Psoas muscle (tissue), 8 donors: ENCODE measurements around the gene FRY. TPM values are rescaled to one million over a fixed set of nuclear protein-coding genes. Genes with fewer than 3 reads are reported as not detected.
"Not testable (repeated sequence)": the region's sequence is repeated elsewhere in the genome, so short reads cannot be mapped to it uniquely, and the experiment has no call there.

Experiments
- ATAC-seq, 4 donors: fragments of 200-7000 bp; cut with Tn5 transposase; one replicate each; pipeline ENCODE4 v1.9.1; 2020; ENCODE audit warnings: moderate library complexity in 3 of 4, mild to moderate bottlenecking in 2 of 4
- DNase-seq, 2 donors: peaks; one replicate each; pipeline ENCODE4 v3.0.0-alpha.2; 2020
- H3K27ac ChIP-seq: fragments of 200-600 bp; one replicate; pipeline ENCODE4 v1.8.0; 2022
- H3K27me3 ChIP-seq, 3 donors: fragments of 200-600 bp in 1 of 3; one replicate each; pipeline versions ENCODE4 v1.6.1 to v1.8.0; 2013 to 2022; ENCODE audit warnings: low read length in 2 of 3, mild to moderate bottlenecking in 2 of 3, moderate library complexity in 1 of 3; ENCODE audit not compliant: insufficient read depth in 3 of 3
- H3K36me3 ChIP-seq, 2 donors: fragments of 200-600 bp in 1 of 2; one replicate each; pipeline versions ENCODE4 v1.6.1 to v1.8.0; 2013 to 2022; ENCODE audit warnings: low read depth in 1 of 2, mild to moderate bottlenecking in 1 of 2, moderate library complexity in 1 of 2; ENCODE audit not compliant: insufficient read depth in 1 of 2
- H3K4me1 ChIP-seq: fragments of 200-600 bp; one replicate; pipeline ENCODE4 v1.8.0; 2022
- H3K4me3 ChIP-seq: fragments of 200-600 bp; one replicate; pipeline ENCODE4 v1.8.0; 2022; ENCODE audit warnings: mild to moderate bottlenecking
- H3K9me3 ChIP-seq: fragments of 200-600 bp; one replicate; pipeline ENCODE4 v1.8.0; 2022
- CTCF ChIP-seq: fragments of 200-600 bp; IDR thresholded peaks from one replicate; pipeline ENCODE4 v1.8.0; 2022; ENCODE audit warnings: antibody characterized with exemption
- WGBS, 3 donors: extraction: QIAGEN DNeasy Blood & Tissue Kit; methylation state at CpG; one replicate each; pipeline versions ENCODE4 v1.1.6 to v1.1.7; 2013; 5-methylcytosine and 5-hydroxymethylcytosine counted together
- intact Hi-C, 2 donors: fragments of 100-400 bp; cut with DNase I; formaldehyde crosslinking; loops; one replicate each; pipeline versions ENCODE4 v1.11.0 to v1.14.2; 2022
- polyA plus RNA-seq, 3 donors: library from polyadenylated mRNA; stranded (reverse); fragments of 200-250 nt; gene quantifications; one replicate each; pipeline ENCODE4 v1.2.3, GENCODE V29; 2013
- total RNA-seq, 4 donors: library from RNA; stranded (reverse); fragmentation: NEBNext Ultra II Directional in 2 of 4; extraction: Animal tissue kit (Norgen Biotek cat#: 25700) in 2 of 4; gene quantifications; one replicate each; pipeline versions ENCODE4 v1.2.1 to v1.2.4, GENCODE V29; 2021 to 2023
- donor health status: healthy with polysubstance abuse.
- donor health status: DM: no; HTN: no; CAD: no; lungs with moderate emphysema.
- donor health status: Bipolar disorder and iron deficiency.
- donor health status: healthy.
- donor health status: DM: yes; HTN: yes; CAD: no.
- donor health status: DM: no; HTN: no; CAD: no.
- donor health status: DM: no; HTN: no; CAD: no.
- donor health status: DM: yes; HTN: yes; CAD: no.

The FRY gene
- total and polyA plus RNA-seq, 7 donors, result 7.1 to 56.9 (median 24.0) TPM

DNA sequence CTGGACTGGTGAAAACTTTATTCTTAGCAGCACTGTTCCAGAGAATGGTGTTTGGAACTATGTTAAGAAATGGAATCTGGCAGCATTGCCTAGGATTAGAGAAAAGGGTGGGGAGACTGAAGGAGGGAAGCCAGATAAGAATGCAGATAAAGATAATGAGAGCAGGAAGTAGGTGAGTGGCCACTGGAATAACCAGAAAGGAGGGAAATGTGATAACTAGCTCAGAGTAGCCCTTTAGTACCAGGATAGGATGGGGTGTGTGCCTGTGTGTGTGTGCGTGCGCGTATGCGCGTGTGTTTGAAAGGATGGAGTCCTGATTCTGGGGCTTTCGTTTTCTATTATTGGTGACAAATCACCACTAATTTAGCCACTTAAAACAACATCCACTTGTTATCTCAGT, 33.4 kb upstream of the FRY start:
- WGBS, 3 donors, result 81 to 95% (median 82%) methylated on average over 6 of the region's 6 CpGs
- no peaks in the 10 kb centered on the region for H3K27me3 ChIP-seq
- H3K9me3 ChIP-seq, result no peaks in the 10 kb centered on the region
- ATAC-seq (no peak), DNase-seq (no peak)
- H3K27ac ChIP-seq, result no peak overlapping the region
- TF ChIP-seq CTCF, result no peak
- H3K4me1 ChIP-seq, result no peaks in the 10 kb centered on the region
- intact Hi-C loops, result no loop called here
- no peaks in the 10 kb centered on the region for H3K36me3 ChIP-seq
- no peak overlapping the region for H3K4me3 ChIP-seq

DNA sequence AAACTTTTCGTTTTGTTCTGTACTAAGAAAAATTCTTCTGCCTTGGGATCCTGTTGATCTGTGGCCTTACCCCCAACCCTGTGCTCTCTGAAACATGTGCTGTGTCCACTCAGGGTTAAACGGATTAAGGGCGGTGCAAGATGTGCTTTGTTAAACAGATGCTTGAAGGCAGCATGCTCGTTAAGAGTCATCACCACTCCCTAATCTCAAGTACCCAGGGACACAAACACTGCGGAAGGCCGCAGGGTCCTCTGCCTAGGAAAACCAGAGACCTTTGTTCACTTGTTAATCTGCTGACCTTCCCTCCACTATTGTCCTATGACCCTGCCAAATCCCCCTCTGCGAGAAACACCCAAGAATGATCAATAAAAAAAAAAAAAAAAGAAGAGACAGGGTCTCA, 30.8 kb upstream of the FRY start:
- ATAC-seq, result peak in 1 of 4 donors; percentile 35
- H3K36me3 ChIP-seq, intact Hi-C loops, H3K27ac ChIP-seq, H3K4me3 ChIP-seq, H3K9me3 ChIP-seq, DNase-seq, H3K4me1 ChIP-seq, H3K27me3 ChIP-seq: not testable (repeated sequence)
- 54 to 80% (median 72%) methylated on average over 1 to 3 of the region's 7 CpGs for WGBS, 3 donors

GRCh38 chr13:32001154-32001768, 30.3 kb upstream of the FRY start:
- Histone ChIP-seq H3K27ac (no peak overlapping the region), H3K4me1 (no peaks in the 10 kb centered on the region), H3K9me3 (no peaks in the 10 kb centered on the region), H3K27me3 (no peaks in the 10 kb centered on the region), H3K36me3 (no peaks in the 10 kb centered on the region), H3K4me3 (no peak overlapping the region)
- ATAC-seq, result peak; percentile 61 to 89 (median 84)
- no peak for DNase-seq
- intact Hi-C loops, result no loop called here
- 24 to 76% (median 31%) methylated on average over 1 of the region's 1 CpG for WGBS, 3 donors
- peak; percentile 46 for TF ChIP-seq CTCF

GRCh38 chr13:32001769-32002168, 29.8 kb upstream of the FRY start:
- no peak for TF ChIP-seq CTCF
- Histone ChIP-seq H3K36me3 (no peaks in the 10 kb centered on the region), H3K4me3 (no peak overlapping the region), H3K27ac (no peak overlapping the region), H3K9me3 (no peaks in the 10 kb centered on the region), H3K4me1 (no peaks in the 10 kb centered on the region), H3K27me3 (no peaks in the 10 kb centered on the region)
- peak in 1 of 4 donors; percentile 10 for ATAC-seq
- no peak for DNase-seq
- intact Hi-C loops, result no loop called here
- 79 to 88% (median 85%) methylated on average over 1 of the region's 1 CpG for WGBS, 3 donors

DNA sequence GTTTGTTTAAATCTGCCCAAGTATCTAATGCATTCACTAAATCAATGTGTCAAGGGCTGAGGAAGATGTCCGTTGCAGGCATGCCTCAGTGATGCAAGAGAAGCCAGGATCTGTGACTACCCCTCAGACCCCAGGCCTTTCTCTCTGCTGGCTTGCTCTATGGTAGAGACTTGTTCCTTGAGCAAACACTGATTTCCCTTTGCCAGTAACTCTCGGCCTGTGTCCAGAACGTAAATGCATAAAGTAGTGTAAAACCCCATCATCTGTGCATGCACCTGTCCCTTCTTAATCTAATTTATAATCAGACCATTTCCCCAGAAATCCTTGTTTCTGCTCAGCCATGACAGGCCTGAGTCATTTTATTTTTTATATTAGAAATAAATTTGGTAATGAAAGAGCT, 28.7 kb upstream of the FRY start:
- H3K4me3 ChIP-seq, result no peak overlapping the region
- DNase-seq, result no peak
- ATAC-seq, result no peak
- no peaks in the 10 kb centered on the region for H3K4me1 ChIP-seq
- H3K27ac ChIP-seq, result no peak overlapping the region
- no peaks in the 10 kb centered on the region for H3K9me3 ChIP-seq
- TF ChIP-seq CTCF, result no peak
- WGBS, 3 donors, result 53 to 72% (median 61%) methylated on average over 3 of the region's 3 CpGs
- intact Hi-C loops, result no loop called here
- H3K36me3 ChIP-seq, result no peaks in the 10 kb centered on the region
- H3K27me3 ChIP-seq, result no peaks in the 10 kb centered on the region
